Hepatocyte (in vitro differentiated cells): ENCODE data around the gene FXYD2.

Experiments used
- EZH2 ChIP-seq: fragments of 200-600 bp; sonication (generic); IDR thresholded peaks from 2 replicates; pipeline ENCODE4 v1.6.1; 2016; ENCODE audit warnings: antibody characterized with exemption, mild to moderate bottlenecking, borderline replicate concordance
- TF ChIP-seq, protein P1 (sequence below): fragments of 200-600 bp; sonication (generic); IDR thresholded peaks from 2 replicates; pipeline ENCODE4 v1.5.1; 2016; ENCODE audit warnings: antibody characterized with exemption, mild to moderate bottlenecking; ENCODE audit not compliant: poor library complexity

DNA sequence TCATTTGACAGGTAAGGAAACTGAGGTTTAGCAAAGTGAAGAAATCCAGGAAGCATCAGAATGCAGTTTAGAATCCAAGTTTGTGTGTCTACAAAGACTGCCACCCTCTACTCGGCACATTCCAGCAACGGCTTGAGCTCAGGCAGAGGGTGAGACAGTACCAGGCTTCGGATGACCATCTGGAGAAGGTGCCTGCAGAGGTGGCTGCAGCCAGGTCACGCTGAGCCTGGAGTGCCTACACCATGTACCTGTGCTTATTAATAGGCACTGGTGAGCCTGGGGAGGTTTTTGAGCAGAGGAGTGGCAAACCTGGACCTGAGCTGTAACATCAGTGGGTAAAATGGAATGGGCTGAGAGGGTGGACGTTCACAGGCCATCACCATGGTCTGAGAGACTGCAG lies 47.2 kb upstream of the FXYD2 start:
- TF ChIP-seq, protein P1, sequence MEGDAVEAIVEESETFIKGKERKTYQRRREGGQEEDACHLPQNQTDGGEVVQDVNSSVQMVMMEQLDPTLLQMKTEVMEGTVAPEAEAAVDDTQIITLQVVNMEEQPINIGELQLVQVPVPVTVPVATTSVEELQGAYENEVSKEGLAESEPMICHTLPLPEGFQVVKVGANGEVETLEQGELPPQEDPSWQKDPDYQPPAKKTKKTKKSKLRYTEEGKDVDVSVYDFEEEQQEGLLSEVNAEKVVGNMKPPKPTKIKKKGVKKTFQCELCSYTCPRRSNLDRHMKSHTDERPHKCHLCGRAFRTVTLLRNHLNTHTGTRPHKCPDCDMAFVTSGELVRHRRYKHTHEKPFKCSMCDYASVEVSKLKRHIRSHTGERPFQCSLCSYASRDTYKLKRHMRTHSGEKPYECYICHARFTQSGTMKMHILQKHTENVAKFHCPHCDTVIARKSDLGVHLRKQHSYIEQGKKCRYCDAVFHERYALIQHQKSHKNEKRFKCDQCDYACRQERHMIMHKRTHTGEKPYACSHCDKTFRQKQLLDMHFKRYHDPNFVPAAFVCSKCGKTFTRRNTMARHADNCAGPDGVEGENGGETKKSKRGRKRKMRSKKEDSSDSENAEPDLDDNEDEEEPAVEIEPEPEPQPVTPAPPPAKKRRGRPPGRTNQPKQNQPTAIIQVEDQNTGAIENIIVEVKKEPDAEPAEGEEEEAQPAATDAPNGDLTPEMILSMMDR = no peak
- no peak for TF ChIP-seq EZH2
